ENCODE data around the gene PPP1R26.

DNA sequence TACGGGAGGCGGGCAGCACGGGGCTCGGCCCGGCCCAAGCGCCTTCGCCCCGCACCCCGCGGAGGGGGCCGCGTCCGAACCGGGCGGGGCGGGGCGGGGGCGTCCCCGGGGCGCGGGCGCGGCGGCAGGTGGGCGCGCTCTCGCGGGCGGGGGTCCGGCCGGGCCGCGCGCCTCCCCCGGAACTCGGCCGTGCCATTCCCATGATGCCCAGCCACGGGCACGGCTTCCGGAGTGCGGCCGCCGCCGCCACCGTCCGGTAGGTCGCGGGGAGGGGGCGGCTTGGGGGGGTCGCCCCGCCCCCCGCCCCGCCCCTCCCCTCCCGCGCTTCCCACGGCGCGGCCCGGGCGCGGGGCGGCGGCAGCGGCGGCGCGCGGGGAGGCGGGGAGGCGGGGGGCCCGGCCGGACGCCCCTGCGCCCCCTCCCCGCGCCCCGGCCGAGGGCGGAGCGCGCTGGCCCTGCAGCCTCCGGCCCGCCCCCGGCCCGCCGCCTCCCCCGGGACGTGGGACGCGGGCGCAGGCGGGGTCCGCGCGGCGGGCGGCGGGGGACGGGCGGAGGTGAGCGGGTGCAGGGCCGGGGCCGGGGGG is at the start of gene PPP1R26:
- no peak for TF ChIP-seq HINFP (tag; conservative IDR thresholded peaks at IDR 0.05; ENCODE audit: low read depth)
- TF ChIP-seq CHD1 (IDR thresholded peaks at IDR 0.05; ENCODE audit: low read length): no peak
- TF ChIP-seq, protein P1, sequence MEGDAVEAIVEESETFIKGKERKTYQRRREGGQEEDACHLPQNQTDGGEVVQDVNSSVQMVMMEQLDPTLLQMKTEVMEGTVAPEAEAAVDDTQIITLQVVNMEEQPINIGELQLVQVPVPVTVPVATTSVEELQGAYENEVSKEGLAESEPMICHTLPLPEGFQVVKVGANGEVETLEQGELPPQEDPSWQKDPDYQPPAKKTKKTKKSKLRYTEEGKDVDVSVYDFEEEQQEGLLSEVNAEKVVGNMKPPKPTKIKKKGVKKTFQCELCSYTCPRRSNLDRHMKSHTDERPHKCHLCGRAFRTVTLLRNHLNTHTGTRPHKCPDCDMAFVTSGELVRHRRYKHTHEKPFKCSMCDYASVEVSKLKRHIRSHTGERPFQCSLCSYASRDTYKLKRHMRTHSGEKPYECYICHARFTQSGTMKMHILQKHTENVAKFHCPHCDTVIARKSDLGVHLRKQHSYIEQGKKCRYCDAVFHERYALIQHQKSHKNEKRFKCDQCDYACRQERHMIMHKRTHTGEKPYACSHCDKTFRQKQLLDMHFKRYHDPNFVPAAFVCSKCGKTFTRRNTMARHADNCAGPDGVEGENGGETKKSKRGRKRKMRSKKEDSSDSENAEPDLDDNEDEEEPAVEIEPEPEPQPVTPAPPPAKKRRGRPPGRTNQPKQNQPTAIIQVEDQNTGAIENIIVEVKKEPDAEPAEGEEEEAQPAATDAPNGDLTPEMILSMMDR (IDR thresholded peaks at IDR 0.05 in 2 of 3, conservative IDR thresholded peaks at IDR 0.05 in 1 of 3; ENCODE audit: insufficient read depth in 2 of 3, low read depth in 1 of 3, low read length in 3 of 3): no peak
- TF ChIP-seq REST (IDR thresholded peaks at IDR 0.05; ENCODE audit: borderline replicate concordance): no peak
- TF ChIP-seq REST (CRISPR knock-in tag; IDR thresholded peaks at IDR 0.05; ENCODE audit: low read depth): no peak

Measured in K562 (cell line).